Mesothelial cell of epicardium (in vitro differentiated cells): ENCODE results near the gene TPSG1. TPM values are rescaled to one million over a fixed set of nuclear protein-coding genes. Genes with fewer than 3 reads are reported as not detected.
"Not testable (repeated sequence)": the region's sequence is repeated elsewhere in the genome, so short reads cannot be mapped to it uniquely, and the experiment has no call there.

ENCODE experiments used
- DNase-seq, 2 experiments: peaks; one replicate each; pipeline ENCODE4 v3.0.0; 2021; ENCODE audit warnings: low spot score in 2 of 2; ENCODE audit not compliant: unreplicated experiment in 2 of 2
- H3K27ac Mint-ChIP-seq: 2 replicates; pipeline ENCODE4 v1.8.0; 2021; ENCODE audit warnings: mixed read lengths
- H3K27me3 Mint-ChIP-seq: 2 replicates; pipeline ENCODE4 v1.8.0; 2021; ENCODE audit warnings: low read depth, mixed read lengths
- H3K36me3 Mint-ChIP-seq: 2 replicates; pipeline ENCODE4 v1.8.0; 2021; ENCODE audit warnings: mixed read lengths
- H3K4me1 Mint-ChIP-seq: 2 replicates; pipeline ENCODE4 v1.8.0; 2021; ENCODE audit warnings: mixed read lengths
- H3K4me3 Mint-ChIP-seq: 2 replicates; pipeline ENCODE4 v1.8.0; 2021; ENCODE audit warnings: mild to moderate bottlenecking, moderate library complexity, mixed read lengths
- H3K9me3 Mint-ChIP-seq: 2 replicates; pipeline ENCODE4 v1.8.0; 2021; ENCODE audit warnings: mixed read lengths
- total RNA-seq: library from RNA; stranded (reverse); gene quantifications from 3 replicates; pipeline ENCODE4 v1.2.1, GENCODE V29; 2021
- TF ChIP-seq, protein P1 (sequence below): fragments of 200-600 bp; sonication (generic); IDR thresholded peaks from one replicate; pipeline ENCODE4 v1.5.0; 2021; ENCODE audit warnings: antibody characterized with exemption; ENCODE audit not compliant: unreplicated experiment

The TPSG1 gene
- total RNA-seq, 1 donor from 2014 or later: not detected

DNA sequence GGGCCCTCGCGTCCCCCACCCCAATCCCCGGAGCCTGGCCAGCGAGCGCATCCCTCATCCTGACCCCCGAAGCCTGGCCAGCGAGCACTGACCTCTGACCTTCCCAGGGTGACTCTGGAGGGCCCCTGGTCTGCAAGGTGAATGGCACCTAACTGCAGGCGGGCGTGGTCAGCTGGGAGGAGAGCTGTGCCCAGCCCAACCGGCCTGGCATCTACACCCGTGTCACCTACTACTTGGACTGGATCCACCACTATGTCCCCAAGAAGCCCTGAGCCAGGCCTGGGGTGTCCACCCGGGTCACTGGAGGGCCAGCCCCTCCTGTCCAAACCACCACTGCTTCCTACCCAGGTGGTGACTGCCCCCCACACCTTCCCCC is 33.1 kb upstream of the TPSG1 start:
- Mint-ChIP-seq H3K36me3 (no peaks in the 10 kb centered on the region), H3K27ac (no peak overlapping the region), H3K27me3 (peaks cover 27% of the 10 kb centered on the region), H3K4me3 (no peak overlapping the region), H3K9me3 (no peaks in the 10 kb centered on the region), H3K4me1 (peaks cover 8% of the 10 kb centered on the region)
- TF ChIP-seq, protein P1, sequence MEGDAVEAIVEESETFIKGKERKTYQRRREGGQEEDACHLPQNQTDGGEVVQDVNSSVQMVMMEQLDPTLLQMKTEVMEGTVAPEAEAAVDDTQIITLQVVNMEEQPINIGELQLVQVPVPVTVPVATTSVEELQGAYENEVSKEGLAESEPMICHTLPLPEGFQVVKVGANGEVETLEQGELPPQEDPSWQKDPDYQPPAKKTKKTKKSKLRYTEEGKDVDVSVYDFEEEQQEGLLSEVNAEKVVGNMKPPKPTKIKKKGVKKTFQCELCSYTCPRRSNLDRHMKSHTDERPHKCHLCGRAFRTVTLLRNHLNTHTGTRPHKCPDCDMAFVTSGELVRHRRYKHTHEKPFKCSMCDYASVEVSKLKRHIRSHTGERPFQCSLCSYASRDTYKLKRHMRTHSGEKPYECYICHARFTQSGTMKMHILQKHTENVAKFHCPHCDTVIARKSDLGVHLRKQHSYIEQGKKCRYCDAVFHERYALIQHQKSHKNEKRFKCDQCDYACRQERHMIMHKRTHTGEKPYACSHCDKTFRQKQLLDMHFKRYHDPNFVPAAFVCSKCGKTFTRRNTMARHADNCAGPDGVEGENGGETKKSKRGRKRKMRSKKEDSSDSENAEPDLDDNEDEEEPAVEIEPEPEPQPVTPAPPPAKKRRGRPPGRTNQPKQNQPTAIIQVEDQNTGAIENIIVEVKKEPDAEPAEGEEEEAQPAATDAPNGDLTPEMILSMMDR: no peak
- no peak for DNase-seq

DNA sequence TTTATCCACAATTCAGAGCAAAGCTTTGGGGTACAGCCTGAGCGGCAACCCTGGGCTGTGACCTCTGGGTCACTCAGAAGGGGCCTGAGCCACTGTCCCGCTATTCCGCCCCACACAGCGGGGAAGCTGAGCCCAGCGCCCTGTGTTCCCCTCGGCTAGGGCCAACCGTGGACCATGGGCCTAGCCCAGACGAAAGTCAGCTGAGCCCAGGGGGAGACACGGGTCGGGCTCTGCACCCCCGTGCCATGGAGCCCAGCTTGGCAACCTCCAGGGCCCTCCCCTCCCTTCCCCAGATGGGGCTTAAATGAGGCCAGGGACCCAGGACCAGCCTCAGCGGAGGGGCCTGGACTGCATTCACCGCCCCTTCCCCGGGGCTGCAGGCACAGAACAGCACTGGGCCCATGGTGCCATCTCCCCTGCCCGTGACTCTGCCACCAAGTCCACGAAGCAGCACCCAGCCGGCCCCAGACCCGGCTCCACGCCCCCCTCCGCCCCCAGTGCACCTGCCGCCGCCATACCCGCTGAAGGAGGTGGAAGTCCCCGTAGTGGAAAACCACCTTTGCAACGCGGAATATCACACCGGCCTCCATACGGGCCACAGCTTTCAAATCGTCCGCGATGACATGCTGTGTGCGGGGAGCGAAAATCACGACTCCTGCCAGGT is 32.6 kb upstream of the TPSG1 start:
- no peak overlapping the region for H3K27ac Mint-ChIP-seq
- DNase-seq: no peak
- peaks cover 8% of the 10 kb centered on the region for H3K4me1 Mint-ChIP-seq

DNA sequence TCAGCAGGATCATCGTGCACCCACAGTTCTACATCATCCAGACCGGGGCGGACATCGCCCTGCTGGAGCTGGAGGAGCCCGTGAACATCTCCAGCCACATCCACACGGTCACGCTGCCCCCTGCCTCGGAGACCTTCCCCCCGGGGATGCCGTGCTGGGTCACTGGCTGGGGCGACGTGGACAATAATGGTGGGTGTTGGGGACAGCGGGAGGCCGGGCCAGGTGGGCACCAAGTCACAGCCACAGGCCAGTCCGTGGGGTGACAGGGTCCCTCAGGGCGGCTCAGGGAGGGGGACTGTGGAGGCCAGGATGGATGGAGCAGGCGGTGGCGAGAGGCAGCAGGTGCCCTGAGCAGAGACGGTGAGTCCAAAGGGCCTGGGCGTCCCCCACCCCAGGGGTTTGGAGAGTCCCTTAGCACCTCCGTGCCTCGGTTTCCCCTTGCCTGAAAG is 31.8 kb upstream of the TPSG1 start:
- H3K9me3 Mint-ChIP-seq: no peaks in the 10 kb centered on the region
- no peak overlapping the region for H3K4me3 Mint-ChIP-seq
- no peaks in the 10 kb centered on the region for H3K36me3 Mint-ChIP-seq
- H3K27me3 Mint-ChIP-seq: peaks cover 23% of the 10 kb centered on the region
- no peak for DNase-seq
- H3K27ac Mint-ChIP-seq: no peak overlapping the region
- TF ChIP-seq, protein P1: no peak
- peaks cover 5% of the 10 kb centered on the region for H3K4me1 Mint-ChIP-seq

More for the DNA sequence above, 32.6 kb upstream of the TPSG1 start:
- no peak overlapping the region for H3K4me3 Mint-ChIP-seq
- H3K27me3 Mint-ChIP-seq: peaks cover 27% of the 10 kb centered on the region
- H3K36me3 Mint-ChIP-seq: no peaks in the 10 kb centered on the region
- no peaks in the 10 kb centered on the region for H3K9me3 Mint-ChIP-seq
- TF ChIP-seq, protein P1: no peak

DNA sequence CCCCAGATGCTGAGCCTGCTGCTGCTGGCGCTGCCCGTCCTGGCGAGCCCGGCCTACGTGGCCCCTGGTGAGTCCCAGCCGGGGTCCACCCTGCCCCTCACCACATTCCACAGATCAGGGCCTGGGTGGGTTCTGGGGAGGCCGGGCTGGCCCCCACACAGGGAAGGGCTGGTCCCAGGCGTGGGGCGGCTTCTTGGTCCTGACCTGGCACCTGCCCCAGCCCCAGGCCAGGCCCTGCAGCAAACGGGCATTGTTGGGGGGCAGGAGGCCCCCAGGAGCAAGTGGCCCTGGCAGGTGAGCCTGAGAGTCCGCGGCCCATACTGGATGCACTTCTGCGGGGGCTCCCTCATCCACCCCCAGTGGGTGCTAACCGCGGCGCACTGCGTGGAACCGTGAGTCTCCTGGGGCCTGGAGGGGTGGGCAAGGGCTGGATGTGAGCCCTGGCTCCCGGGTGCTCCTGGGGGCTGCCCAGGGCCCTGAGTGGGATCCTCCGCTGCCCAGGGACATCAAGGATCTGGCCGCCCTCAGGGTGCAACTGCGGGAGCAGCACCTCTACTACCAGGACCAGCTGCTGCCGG is 31.3 kb upstream of the TPSG1 start:
- H3K27me3 Mint-ChIP-seq: peaks cover 20% of the 10 kb centered on the region
- H3K4me1 Mint-ChIP-seq, DNase-seq, H3K27ac Mint-ChIP-seq, H3K4me3 Mint-ChIP-seq, H3K36me3 Mint-ChIP-seq, H3K9me3 Mint-ChIP-seq: not testable (repeated sequence)

DNA sequence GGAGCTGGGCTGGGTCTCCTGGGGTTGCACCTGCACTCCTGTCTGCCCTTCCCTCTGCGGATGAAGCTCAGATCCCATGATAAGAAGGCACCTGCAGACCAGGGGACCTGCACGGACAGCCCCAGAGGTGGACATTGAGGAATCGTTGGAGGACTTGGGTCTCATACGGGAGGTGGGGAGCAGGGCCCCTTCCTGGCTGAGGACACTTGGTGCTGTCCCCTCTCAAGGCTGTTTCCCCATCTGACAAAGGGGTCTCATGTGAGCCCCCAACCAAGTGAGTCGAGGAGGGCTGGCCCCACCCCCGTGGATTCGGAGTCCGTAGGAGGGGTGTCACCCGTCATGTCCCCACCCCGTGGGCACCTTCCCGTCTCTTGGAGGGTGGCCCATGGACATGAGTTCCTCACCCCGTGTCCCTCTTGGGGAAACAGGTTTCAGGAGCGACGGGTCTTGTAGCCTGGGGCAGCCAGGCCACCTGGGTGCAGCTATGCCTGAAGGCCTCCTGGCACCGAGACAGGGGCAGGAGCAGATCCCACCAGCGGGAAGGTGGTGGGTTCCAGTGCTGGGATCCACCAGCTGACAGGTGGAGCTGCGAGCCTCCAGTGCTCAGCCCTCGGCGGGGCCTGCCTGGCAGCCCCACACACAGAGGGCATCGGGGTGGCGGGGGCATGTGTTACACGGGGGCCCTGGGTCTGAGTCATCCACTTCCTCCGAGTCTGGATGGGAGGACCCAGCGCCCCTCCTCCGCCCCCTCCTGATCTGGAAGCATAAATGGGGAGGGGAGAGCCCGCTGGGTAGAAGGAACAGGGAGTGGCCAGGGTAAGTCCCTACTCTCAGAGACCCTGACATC is 30.4 kb upstream of the TPSG1 start, which contains the start of gene TPSD1:
Gene TPSD1 (plus strand): TSS at position 794 of the 847 bp plus-strand sequence. CDS start 212 bp downstream, outside the sequence.
- not testable (repeated sequence) for H3K4me1 Mint-ChIP-seq, H3K36me3 Mint-ChIP-seq, H3K9me3 Mint-ChIP-seq, DNase-seq, H3K27ac Mint-ChIP-seq, H3K4me3 Mint-ChIP-seq
- peaks cover 16% of the 10 kb centered on the region for H3K27me3 Mint-ChIP-seq

DNA sequence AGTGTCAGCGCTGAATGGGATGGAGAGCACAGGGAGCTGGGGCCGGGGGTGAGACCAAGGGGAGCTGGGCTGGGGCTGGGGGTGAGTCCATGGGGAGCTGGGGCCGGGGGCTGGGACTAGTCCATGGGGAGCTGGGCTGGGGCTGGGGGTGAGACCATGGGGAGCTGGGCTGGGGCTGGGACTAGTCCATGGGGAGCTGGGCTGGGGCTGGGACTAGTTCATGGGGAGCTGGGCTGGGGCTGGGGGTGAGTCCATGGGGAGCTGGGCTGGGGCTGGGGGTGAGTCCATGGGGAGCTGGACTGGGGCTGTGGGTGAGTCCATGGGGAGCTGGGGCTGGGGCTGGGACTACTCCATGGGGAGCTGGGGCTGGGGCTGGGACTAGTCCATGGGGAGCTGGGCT is 29.8 kb upstream of the TPSG1 start:
- not testable (repeated sequence) for H3K4me1 Mint-ChIP-seq, H3K27ac Mint-ChIP-seq, H3K9me3 Mint-ChIP-seq, H3K36me3 Mint-ChIP-seq, DNase-seq, H3K4me3 Mint-ChIP-seq
- peaks cover 11% of the 10 kb centered on the region for H3K27me3 Mint-ChIP-seq

DNA sequence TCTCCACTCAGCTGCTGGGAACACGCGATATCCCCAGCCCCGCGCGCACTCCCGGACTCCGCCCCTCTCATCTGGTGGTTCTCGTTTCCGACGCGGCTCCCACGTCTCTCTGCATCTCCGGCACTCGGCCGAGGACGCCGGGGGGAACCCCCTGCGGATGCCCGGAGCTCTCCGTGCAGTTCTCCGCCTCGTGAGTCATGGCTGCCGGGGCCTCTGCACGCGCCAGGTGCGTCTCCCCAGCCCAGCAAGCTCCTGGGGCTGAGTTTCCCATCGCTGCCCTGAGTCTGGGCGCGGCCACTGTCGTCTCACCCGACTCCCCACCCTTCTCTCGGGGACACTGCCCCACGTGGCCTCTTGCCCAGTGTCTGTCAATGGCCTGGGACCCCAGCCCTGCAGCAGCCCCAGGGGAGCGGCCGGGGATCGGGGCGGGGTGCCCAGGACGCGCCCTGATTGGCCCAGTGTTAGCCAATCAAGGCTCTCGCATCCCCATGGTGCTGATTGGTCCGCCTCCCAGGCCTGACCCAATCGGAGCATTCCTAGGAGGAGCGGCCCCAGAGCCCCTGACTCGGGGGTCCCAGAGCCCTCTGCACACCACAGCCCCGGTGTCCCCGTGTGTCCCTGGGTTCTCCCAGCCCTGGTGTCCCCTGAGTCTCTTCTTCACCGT is 28.8 kb upstream of the TPSG1 start:
- H3K27me3 Mint-ChIP-seq, DNase-seq: not testable (repeated sequence)

DNA sequence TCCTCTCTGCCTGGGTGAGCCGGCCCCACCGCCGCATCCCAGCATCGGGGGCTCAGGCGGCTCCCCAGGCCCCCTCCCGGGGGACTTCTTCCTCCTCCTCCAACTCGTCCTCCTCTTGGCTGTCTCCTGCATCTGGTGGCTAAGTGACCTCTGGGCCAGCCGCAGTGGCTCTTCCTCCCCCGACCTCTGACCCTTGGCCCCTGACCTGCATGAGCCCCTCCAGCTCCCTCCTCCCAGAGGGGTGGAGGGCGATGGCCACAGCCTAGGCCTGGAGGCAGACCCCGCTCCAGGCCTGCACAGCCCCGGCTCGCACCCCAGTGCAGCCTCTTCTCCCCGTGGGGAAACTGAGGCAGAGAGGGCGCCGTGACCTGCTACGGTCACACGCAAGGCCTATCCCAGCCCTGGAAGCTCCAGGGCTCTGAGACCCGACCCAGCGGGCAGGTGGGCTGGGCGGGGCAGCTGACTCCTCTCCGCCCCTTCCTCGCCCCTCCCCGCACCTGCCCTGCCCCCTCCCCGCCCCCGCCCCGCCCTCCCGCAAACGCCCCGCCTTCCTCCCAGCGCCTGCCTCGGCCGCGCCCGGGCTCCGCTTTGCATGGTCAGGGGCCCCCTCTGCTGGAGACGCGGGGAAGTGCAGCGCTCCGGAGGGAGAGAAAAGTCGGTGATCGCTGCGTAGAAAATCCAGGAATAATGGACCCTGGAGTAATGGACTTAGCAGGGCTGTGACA is 24.1 kb upstream of the TPSG1 start:
- not testable (repeated sequence) for DNase-seq, H3K4me1 Mint-ChIP-seq, H3K4me3 Mint-ChIP-seq, H3K27ac Mint-ChIP-seq, H3K9me3 Mint-ChIP-seq, H3K36me3 Mint-ChIP-seq
- H3K27me3 Mint-ChIP-seq: peaks cover 24% of the 10 kb centered on the region

More for the DNA sequence above, 28.8 kb upstream of the TPSG1 start:
- H3K36me3 Mint-ChIP-seq, H3K4me1 Mint-ChIP-seq, H3K27ac Mint-ChIP-seq, H3K9me3 Mint-ChIP-seq, H3K4me3 Mint-ChIP-seq: not testable (repeated sequence)

DNA sequence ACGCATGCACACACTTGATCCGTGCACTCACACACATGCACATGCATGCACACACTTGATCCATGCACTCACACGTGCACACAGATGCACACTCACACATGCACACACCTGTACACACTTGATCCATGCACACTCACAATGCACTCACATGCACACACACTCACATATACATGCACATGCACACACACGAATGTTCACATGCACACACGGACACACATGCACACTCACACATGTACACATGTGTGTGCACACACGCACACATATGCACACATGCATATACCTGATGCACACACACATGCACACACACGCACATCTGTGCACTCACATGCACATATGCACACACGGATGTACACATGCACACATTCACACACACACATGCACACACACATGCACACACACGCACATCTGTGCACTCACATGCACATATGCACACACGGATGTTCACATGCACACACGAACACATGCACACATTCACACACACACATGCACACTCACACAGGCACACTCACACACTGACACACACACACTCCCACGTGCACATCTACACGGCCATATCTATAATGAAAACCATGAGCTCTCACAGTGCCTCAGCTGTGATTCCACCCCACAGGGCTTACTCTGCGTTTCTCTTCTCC is 23.0 kb upstream of the TPSG1 start:
- H3K4me3 Mint-ChIP-seq, DNase-seq, H3K9me3 Mint-ChIP-seq, H3K36me3 Mint-ChIP-seq, H3K27ac Mint-ChIP-seq, H3K4me1 Mint-ChIP-seq: not testable (repeated sequence)
- H3K27me3 Mint-ChIP-seq: peaks cover 24% of the 10 kb centered on the region
